ENCODE data around the gene CERT1.
"Not testable (repeated sequence)": the region's sequence is repeated elsewhere in the genome, so short reads cannot be mapped to it uniquely, and the experiment has no call there.

Gene CERT1

GRCh38 chr5:75522025-75522424 lies 10.6 kb upstream of the CERT1 start:
- DNase-seq = no peak

DNA sequence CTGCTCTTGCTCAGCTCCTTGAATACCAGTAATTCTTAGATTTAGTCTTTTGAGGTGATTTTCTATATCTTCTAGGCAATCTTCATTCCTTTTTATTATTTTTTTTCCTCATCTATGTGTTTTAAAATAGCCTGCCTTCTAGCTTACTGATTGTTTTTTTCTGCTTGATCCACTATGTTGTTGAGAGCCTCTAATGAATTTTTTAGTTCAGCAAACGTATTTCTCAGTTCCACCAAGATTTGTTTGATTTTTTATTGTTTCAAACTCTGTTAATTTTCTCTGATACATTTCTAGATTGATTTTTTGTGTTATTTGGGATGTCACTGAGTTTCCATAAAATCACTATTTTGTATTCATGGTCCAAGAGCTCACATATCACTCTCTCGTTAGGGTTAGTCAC lies 9.8 kb upstream of the CERT1 start:
- DNase-seq = no peak

DNA sequence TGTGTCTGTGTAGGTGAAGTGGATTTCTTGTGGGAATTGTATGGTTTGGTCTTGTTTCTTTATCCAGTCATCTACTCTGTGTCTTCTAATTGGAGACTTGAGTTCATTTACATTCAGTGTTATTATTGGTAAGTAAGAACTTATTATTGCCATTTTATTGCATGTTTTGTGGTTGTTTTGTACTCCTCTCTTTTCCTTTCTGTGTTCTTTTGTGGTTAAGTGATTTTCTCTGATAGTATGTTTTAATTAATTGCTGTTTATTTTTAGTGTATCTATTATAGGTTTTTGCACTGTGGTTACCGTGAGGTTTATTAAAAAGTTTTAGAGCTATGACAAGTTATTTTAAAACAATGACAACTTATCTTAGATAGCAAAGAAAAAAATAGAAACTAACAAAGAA lies 8.3 kb upstream of the CERT1 start:
- no peak for DNase-seq

GRCh38 chr5:75514323-75514722 lies 2.9 kb upstream of the CERT1 start:
- no peak for DNase-seq

DNA sequence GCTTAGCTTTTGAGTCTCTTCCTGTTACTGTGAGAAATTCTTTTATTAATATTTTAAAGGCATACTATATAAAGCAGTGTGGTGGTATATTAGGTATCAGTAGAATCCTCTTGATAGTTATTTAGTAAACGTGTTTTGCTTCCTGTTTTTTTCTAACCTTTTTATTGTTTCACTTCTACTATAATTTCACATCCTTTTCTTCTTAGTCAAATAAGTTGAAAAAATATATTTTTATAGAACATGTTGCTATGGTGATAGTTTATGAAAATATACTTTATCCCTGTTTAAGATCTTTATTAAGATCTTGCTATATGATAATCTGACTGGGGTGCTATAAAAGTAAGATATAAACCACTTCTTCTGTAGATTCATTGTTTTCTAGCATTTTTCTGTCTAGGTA lies 2.4 kb upstream of the CERT1 start:
- no peak for DNase-seq

- DNase-seq = no peak
Observed at GRCh38 chr5:75512383-75513074, 1.1 kb upstream of the CERT1 start.

DNA sequence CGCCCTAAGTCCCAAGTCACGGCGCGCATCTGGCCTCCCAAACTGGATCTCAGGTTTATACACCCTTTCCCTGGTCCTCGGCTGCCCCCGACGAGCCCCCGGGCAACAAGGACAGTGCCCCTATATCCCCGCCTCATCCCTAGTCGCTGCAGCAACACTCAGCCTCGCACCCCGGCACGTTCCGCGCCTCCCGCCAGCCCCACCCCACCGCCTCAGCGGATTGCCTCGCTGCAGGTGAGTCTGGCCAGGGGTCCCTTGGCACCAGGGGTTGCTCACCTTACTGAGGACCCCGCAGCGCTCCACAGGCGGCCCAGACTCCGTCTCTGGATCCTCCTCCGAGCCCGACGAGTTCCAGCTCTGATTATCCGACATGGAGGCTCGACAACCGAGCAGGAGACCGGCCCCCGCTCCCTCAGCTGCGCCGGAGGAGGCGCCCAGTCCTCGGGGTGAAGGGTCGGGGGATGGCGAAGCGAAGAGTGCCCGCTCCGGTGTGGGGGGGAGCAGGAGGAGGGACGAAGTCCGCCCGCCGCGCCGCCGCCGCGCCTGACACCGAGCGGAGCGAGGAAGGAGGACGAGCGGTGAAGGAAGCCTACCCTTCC lies 494 bp downstream of the CERT1 start:
- peak; percentile 7 for DNase-seq

DNA sequence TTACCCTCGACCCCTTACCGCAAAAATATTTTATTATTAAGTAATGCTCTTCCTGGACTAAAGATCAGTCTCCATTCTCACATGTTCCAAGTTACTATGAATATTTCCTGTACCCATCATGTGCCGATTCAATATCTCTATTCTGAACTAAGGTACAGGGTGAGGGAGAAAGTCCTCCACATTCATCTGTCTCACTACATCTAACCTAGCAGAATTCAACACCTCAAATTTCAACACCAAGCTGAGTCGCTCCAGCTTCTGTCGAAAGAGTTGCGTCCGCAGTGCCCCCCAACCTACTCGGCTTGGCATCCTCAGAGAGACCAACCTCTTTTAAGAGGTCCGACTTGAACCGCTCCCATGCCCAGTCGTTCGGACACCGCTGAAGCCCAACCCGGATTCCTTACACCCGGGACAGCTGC lies 1.0 kb downstream of the CERT1 start:
- no peak for DNase-seq

DNA sequence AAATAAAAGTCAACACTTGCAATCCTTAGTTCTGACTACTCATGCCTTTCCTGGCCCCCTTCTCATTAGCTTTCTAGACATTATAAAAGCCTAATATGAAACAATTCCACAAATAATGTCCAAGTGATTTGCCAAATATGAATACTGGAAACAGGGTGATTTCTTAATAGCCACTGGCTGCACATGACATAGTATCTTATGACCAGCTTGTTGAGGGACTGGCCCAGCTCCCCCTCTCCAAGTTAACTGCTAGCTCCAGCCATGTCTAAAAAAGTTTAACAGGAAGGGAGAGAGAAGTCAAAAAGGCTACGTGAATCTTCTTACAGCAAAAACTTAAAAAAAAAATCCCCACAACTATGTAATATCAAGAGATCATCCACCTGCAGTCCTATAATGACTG lies 1.5 kb downstream of the CERT1 start:
- no peak for DNase-seq

GRCh38 chr5:75509546-75509945 lies 1.9 kb downstream of the CERT1 start:
- no peak for DNase-seq

- no peak for DNase-seq
Observed at GRCh38 chr5:75507841-75508240, 3.6 kb downstream of the CERT1 start.

DNA sequence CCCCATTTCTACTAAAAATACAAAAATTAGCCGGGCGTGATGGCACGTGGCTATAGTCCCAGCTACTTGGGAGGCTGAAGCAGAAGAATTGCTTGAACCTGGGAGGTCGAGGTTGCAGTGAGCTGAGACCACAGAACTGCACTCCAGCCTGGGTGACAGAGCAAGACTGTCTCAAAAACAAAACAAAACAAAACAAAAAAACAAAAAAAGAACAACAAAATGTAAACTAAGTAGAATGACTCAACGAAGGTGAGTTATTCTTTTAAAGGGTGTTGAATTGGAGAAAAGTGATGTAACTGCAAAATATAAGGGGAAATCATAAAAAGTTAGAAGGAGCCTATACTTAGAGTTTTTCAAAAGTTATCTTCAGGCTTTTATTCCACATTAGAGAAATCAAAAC lies 6.3 kb downstream of the CERT1 start:
- DNase-seq = not testable (repeated sequence)

- DNase-seq = not testable (repeated sequence)
Observed at GRCh38 chr5:75498875-75499274, 12.6 kb downstream of the CERT1 start.

- no peak for DNase-seq
Observed at GRCh38 chr5:75498208-75498777, 13.1 kb downstream of the CERT1 start.

- DNase-seq = no peak
Observed at GRCh38 chr5:75496026-75496425, 15.4 kb downstream of the CERT1 start.

- no peak for DNase-seq
Observed at GRCh38 chr5:75491621-75492020, 19.8 kb downstream of the CERT1 start.

- not testable (repeated sequence) for DNase-seq
Observed at GRCh38 chr5:75489847-75490246, 21.6 kb downstream of the CERT1 start.

DNA sequence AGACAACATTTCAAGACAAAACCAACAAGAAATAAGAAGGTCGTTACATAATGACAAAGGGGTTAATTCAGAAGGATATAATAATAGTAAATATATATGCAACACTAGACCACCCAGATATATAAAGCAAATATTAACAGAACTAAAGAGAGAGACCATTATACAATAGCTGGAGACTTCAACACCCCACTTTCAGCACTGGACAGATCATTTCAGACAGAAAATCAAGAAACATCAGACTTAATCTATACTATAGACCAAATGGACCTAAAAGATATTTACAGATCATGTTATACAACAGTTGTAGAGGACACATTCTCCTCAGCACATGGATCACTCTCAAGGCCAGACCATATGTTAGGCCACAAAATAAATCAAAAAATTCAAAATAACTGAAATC lies 26.8 kb downstream of the CERT1 start:
- DNase-seq = no peak

- no peak for DNase-seq
Observed at GRCh38 chr5:75482482-75482881, 28.9 kb downstream of the CERT1 start.

DNA sequence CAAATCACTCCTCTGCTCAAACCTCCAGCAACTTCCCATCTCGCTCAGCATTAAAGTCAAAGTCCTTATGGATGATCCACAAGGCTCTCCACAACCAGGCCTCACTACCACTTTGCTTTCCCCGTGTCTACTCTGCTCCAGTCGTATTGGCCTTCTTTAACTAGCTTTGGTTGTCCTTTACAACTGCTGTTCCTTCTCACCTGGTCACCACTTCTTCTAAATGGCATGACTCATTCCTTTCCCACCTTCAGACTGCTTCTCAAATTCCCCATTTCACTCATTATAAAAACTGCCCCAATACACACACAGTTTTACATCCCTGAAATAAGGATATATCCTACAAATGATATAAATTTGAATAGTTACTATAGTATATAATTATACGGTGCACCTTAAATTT lies 30.4 kb downstream of the CERT1 start:
- no peak for DNase-seq

DNA sequence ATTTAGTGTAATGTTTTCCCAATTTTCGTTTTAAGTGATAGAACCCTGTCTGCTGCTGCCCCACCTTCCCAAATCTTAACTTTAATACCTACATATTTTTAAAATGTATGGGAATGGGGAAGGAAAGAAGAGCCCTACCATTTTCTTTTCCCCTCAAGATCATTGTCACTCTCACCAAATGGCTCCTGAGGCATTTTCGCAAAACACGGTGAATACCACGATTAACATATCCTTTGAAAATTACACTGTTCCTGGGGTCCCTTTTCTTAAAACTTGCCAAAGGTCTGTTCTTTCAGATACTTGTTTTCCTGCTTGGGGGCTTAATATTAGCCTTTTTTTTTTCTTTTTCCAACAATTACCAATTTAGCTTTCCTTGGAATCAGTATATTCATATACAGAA lies 36.1 kb downstream of the CERT1 start:
- no peak for DNase-seq

DNA sequence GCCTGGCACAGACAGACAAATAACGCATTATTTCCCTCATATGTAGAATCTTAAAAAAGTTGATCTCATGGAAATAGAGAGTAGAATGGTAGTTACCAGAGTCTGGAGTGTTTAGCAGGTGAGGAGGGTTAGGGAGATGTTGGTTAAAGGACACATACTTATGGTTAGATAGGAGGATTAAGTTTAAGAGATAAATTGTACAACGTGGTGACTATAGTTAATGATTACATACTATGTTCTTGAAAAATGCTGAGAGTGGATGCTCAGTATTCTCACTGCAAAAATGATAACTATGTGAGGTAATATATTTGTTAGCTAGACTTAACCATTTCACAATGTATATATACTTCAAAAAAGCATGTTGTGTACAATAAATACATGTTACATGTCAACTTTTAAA lies 38.0 kb downstream of the CERT1 start:
- no peak for DNase-seq

- DNase-seq = no peak
Observed at GRCh38 chr5:75472973-75473372, 38.5 kb downstream of the CERT1 start.

GRCh38 chr5:75471193-75471592 lies 40.2 kb downstream of the CERT1 start:
- no peak for DNase-seq

DNA sequence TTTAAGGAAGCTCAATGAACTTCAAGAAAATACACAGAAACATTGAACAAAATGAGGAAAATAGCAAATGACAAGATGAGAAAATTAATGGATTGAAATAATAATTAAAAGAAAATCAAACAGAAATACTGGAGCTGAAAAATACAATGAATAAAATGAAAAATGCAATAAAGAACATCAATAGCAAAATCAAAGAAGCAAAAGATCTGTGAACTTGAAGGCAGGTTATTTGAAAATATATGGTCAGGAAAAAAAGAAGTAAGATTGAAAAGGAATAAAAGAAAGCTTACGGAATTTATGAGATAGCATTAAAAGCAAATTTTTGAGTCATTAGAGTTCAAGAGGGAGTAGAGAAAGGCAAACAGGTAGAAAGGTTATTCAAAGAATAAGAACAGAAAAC lies 42.4 kb downstream of the CERT1 start:
- DNase-seq = no peak
